ENCODE results near the gene PTRHD1.

DNA sequence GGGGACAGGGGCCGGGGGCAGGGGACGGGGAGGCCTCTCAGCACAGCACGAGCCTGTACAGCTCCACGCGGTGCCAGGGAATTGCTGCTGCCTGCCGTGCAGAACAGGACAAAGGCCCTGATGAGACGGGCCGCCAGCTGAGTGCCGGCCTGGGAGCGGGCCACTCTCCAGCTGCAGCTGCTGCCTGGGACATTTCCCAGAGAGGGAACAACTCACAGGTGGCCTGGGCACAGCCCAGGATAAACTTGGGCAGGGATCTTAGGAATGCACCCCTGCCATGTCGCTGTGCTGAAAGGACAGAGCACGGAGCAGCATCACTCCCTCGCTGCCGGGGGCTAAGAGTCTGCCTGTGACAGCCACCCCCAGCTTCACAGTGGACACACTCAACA is 38.9 kb upstream of the PTRHD1 start:
- no peak for TF ChIP-seq CTCF (IDR thresholded peaks at IDR 0.05)
- no peak for TF ChIP-seq POLR2A (IDR thresholded peaks at IDR 0.05)

Data from esophagus squamous epithelium (tissue), 4 donors.